B cell (primary cell): ENCODE data around the gene BRSK1. TPM values are rescaled to one million over a fixed set of nuclear protein-coding genes. Genes with fewer than 3 reads are reported as not detected.

ENCODE experiments used
- ATAC-seq: fragments of 200-7000 bp; cut with Tn5 transposase; one replicate; pipeline ENCODE4 v1.10.0; 2021; ENCODE audit warnings: low read depth, mild to moderate bottlenecking, moderate number of reproducible peaks, moderate library complexity
- CTCF ChIA-PET: fragments of 350-600 bp; sonication (Branson Sonifier 250); formaldehyde crosslinking; loops from one replicate; lab custom pipeline; 2021; ENCODE audit warnings: antibody characterized with exemption, inconsistent platforms; lab: Charles Lee
- POLR2A ChIA-PET: fragments of 350-600 bp; sonication (Branson Sonifier 250); formaldehyde crosslinking; loops from one replicate; lab custom pipeline; 2021; ENCODE audit warnings: antibody characterized with exemption; lab: Charles Lee
- DNase-seq: peaks from one replicate; pipeline ENCODE4 v3.0.0; 2013
- H2AFZ ChIP-seq: 2 replicates; pipeline ENCODE4 v1.6.1; 2012; ENCODE audit warnings: mild to moderate bottlenecking, low read depth, low read length; ENCODE audit not compliant: insufficient read depth, poor library complexity, severe bottlenecking
- H3K27ac ChIP-seq, 2 donors: 1 replicate in 1 of 2; 2 replicates in 1 of 2; pipeline ENCODE4 v1.5.1; 2012 to 2013; ENCODE audit warnings: low read length in 2 of 2, mild to moderate bottlenecking in 2 of 2, moderate library complexity in 1 of 2
- H3K27me3 ChIP-seq, 4 experiments: fragments of 200-600 bp in 1 of 4; sonication (generic) in 1 of 4; replicated peaks in 1 of 4; 1 replicate in 2 of 4; 2 replicates in 2 of 4; pipeline versions ENCODE4 v1.6.1 to v1.7.0; 2013 to 2016; ENCODE audit warnings: low read length in 3 of 4, mild to moderate bottlenecking in 2 of 4, mixed read lengths in 1 of 4, moderate library complexity in 1 of 4; ENCODE audit not compliant: insufficient read depth in 4 of 4, control insufficient read depth in 3 of 4; ENCODE audit errors: control extremely low read depth in 1 of 4
- H3K36me3 ChIP-seq, 2 experiments: replicated peaks in 1 of 2; 1 replicate in 1 of 2; 2 replicates in 1 of 2; pipeline versions ENCODE4 v1.6.1 to v1.7.1; 2013; ENCODE audit warnings: low read length in 1 of 2; ENCODE audit not compliant: insufficient read depth in 2 of 2, control insufficient read depth in 1 of 2; ENCODE audit errors: control extremely low read depth in 1 of 2, extremely low read depth in 1 of 2
- H3K4me1 ChIP-seq, 2 donors: fragments of 200-600 bp in 1 of 2; sonication (generic) in 1 of 2; 1 replicate in 1 of 2; 2 replicates in 1 of 2; pipeline versions ENCODE4 v1.5.1 to v1.6.1; 2013 to 2017; ENCODE audit warnings: low read length in 2 of 2; ENCODE audit not compliant: control insufficient read depth in 2 of 2, insufficient read depth in 2 of 2
- H3K4me2 ChIP-seq: replicated peaks from 2 replicates; pipeline ENCODE3; 2012; ENCODE audit warnings: mild to moderate bottlenecking, low read depth, low read length; ENCODE audit not compliant: poor library complexity, severe bottlenecking
- H3K4me3 ChIP-seq, 5 experiments: fragments of 200-600 bp in 1 of 5; sonication (generic) in 1 of 5; 1 replicate in 3 of 5; 2 replicates in 2 of 5; pipeline versions ENCODE4 v1.5.1 to v1.7.0; 2011 to 2016; ENCODE audit warnings: low read length in 4 of 5, mild to moderate bottlenecking in 4 of 5, low read depth in 2 of 5, control low read depth in 1 of 5, moderate library complexity in 1 of 5; ENCODE audit not compliant: insufficient read depth in 1 of 5; ENCODE audit errors: control extremely low read depth in 1 of 5, extremely low read depth in 1 of 5
- H3K79me2 ChIP-seq: fragments of 200-600 bp; sonication (generic); one replicate; pipeline ENCODE4 v1.6.0; 2016; ENCODE audit warnings: low read length; ENCODE audit not compliant: control insufficient read depth, insufficient read depth
- H3K9ac ChIP-seq: fragments of 200-600 bp; sonication (generic); 2 replicates; pipeline ENCODE4 v1.6.1; 2017; ENCODE audit warnings: mild to moderate bottlenecking, low read length, moderate library complexity
- H3K9me3 ChIP-seq, 3 donors: one replicate each; pipeline versions ENCODE4 v1.6.1 to v1.7.1; 2013; ENCODE audit warnings: low read length in 2 of 3; ENCODE audit not compliant: control insufficient read depth in 2 of 3, insufficient read depth in 1 of 3; ENCODE audit errors: control extremely low read depth in 1 of 3
- H4K20me1 ChIP-seq: 2 replicates; pipeline ENCODE4 v1.6.0; 2012; ENCODE audit warnings: mild to moderate bottlenecking, low read length; ENCODE audit not compliant: insufficient read depth, control insufficient read depth, poor library complexity, severe bottlenecking
- H3K27ac Mint-ChIP-seq: one replicate; pipeline ENCODE4 v1.8.0; 2021; ENCODE audit warnings: mixed read lengths
- H3K27me3 Mint-ChIP-seq: one replicate; pipeline ENCODE4 v1.8.0; 2021; ENCODE audit warnings: mixed read lengths
- H3K4me1 Mint-ChIP-seq: one replicate; pipeline ENCODE4 v1.8.0; 2021; ENCODE audit warnings: mixed read lengths
- H3K4me3 Mint-ChIP-seq: one replicate; pipeline ENCODE4 v1.8.0; 2021; ENCODE audit warnings: mixed read lengths
- H3K9me3 Mint-ChIP-seq: one replicate; pipeline ENCODE4 v1.8.0; 2022; ENCODE audit warnings: mixed read lengths; ENCODE audit not compliant: insufficient read depth
- CTCF ChIP-seq: fragments of 200-600 bp; IDR thresholded peaks from one replicate; pipeline ENCODE4 v1.8.0; 2022; ENCODE audit warnings: antibody characterized with exemption, mild to moderate bottlenecking
- EZH2 ChIP-seq: IDR thresholded peaks from 2 replicates; pipeline ENCODE4 v1.6.1; 2012; ENCODE audit warnings: borderline replicate concordance, low read depth, mild to moderate bottlenecking, moderate library complexity, low read length; ENCODE audit not compliant: insufficient read depth, poor library complexity, severe bottlenecking
- WGBS: methylation state at CpG from one replicate; pipeline ENCODE4 v1.1.5; 2013; ENCODE audit warnings: missing lambda C conversion rate; ENCODE audit not compliant: insufficient coverage; 5-methylcytosine and 5-hydroxymethylcytosine counted together
- intact Hi-C: fragments of 100-400 bp; cut with micrococcal nuclease; formaldehyde crosslinking; loops from one replicate; pipeline ENCODE4 v1.10.0; 2022
- polyA plus RNA-seq: library from polyadenylated mRNA; depleted of rRNA; stranded (reverse); fragments of >200 nt; gene quantifications from 2 replicates; pipeline ENCODE4 v1.2.3, GENCODE V29; 2012
- total RNA-seq, 2 donors: library from RNA; stranded (reverse); fragments of 120-200 nt in 1 of 2; gene quantifications; 1 replicate in 1 of 2; 2 replicates in 1 of 2; pipeline versions ENCODE4 v1.2.3 to v1.2.4, GENCODE V29; 2013 to 2022

BRSK1 gene
- total and polyA plus RNA-seq, 2 donors (not counting 1 experiment from before 2014, with no cell fraction given): 0.94 to 1.4 TPM

DNA sequence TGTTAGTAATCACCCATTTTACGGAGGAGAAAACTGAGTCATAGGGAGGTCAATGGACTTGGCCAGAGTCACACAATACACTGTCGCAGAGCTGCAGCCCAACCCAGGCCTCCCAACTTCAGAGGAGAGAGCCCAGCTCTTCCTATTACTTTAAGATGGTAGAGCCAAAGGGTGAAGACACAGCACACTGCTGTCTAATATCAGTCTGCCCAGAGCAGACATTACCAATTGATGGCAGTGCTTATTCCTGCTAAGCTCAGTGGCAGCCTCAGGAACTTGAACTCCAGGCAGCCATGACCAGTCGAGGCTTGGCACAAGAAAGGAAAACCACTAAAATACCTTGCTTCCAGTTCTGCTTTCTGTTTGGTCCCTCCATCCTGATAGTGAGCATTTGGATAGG is 22.9 kb downstream of the BRSK1 start:
- DNase-seq (no peak), ATAC-seq (no peak)
- no peak overlapping the region for H3K4me2 ChIP-seq
- H3K9ac ChIP-seq: no peak overlapping the region
- H3K79me2 ChIP-seq: no peaks in the 10 kb centered on the region
- POLR2A ChIA-PET: interaction anchor here (1.1 kb wide), 1 partner anchor 33 kb away, joined by 3 read pairs; the partner anchor contains the start of gene KMT5C
- H3K36me3 ChIP-seq: no peaks in the 10 kb centered on the region
- 100% methylated on average over 2 of the region's 3 CpGs for WGBS
- H3K9me3 ChIP-seq: peaks cover 0 to 13% (median 0%) of the 10 kb centered on the region in 3 donors
- H3K4me1 Mint-ChIP-seq: peaks cover 4% of the 10 kb centered on the region
- H2AFZ ChIP-seq: no peak overlapping the region
- no peaks in the 10 kb centered on the region for H4K20me1 ChIP-seq
- H3K4me1 ChIP-seq: peaks cover 4 to 8% of the 10 kb centered on the region in 2 donors
- H3K9me3 Mint-ChIP-seq: no peaks in the 10 kb centered on the region
- CTCF ChIA-PET: no interaction called here
- H3K4me3 ChIP-seq: no peak overlapping the region
- intact Hi-C loops: no loop called here
- H3K4me3 Mint-ChIP-seq: no peak overlapping the region
- no peak overlapping the region for H3K27ac Mint-ChIP-seq
- H3K27me3 Mint-ChIP-seq: no peaks in the 10 kb centered on the region
- H3K27ac ChIP-seq: no peak overlapping the region
- no peaks in the 10 kb centered on the region for H3K27me3 ChIP-seq
- TF ChIP-seq CTCF (no peak), EZH2 (no peak)

DNA sequence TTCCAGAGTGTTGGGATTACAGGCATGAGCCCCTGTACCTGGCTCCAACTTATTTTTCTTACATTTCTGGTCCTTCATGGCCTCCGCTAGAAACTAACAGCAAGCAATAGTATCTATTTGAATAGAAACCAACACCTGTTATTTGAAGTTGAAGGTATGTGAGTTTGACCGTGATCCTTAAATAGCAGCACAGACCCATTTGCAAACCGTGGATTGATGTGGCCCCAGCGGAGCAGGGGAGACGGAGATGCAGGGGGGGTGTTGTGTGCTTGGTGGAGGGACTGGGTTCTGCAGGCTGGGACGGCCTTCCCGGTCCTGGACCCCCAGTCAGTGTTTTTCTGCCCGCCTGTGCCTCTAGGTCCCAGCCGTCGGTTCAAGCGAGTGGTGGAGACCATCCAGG is 24.5 kb downstream of the BRSK1 start:
- H3K9me3 ChIP-seq: peaks cover 0 to 13% (median 0%) of the 10 kb centered on the region in 3 donors
- H3K4me2 ChIP-seq: no peak overlapping the region
- no peaks in the 10 kb centered on the region for H3K79me2 ChIP-seq
- no peak overlapping the region for H3K4me3 Mint-ChIP-seq
- 75% methylated on average over 6 of the region's 11 CpGs for WGBS
- no peaks in the 10 kb centered on the region for H4K20me1 ChIP-seq
- no peak for TF ChIP-seq EZH2
- TF ChIP-seq CTCF: no peak
- POLR2A ChIA-PET: no interaction called here
- H2AFZ ChIP-seq: no peak overlapping the region
- no peaks in the 10 kb centered on the region for H3K4me1 ChIP-seq
- DNase-seq (no peak), ATAC-seq (no peak)
- H3K27me3 Mint-ChIP-seq: no peaks in the 10 kb centered on the region
- no peak overlapping the region for H3K9ac ChIP-seq
- H3K36me3 ChIP-seq: no peaks in the 10 kb centered on the region
- H3K27ac Mint-ChIP-seq: no peak overlapping the region
- CTCF ChIA-PET: no interaction called here
- no peaks in the 10 kb centered on the region for H3K9me3 Mint-ChIP-seq
- no peak overlapping the region for H3K4me3 ChIP-seq
- no peaks in the 10 kb centered on the region for H3K27me3 ChIP-seq
- no peaks in the 10 kb centered on the region for H3K4me1 Mint-ChIP-seq
- no peak overlapping the region for H3K27ac ChIP-seq
- intact Hi-C loops: no loop called here
